Nucleus accumbens (tissue), 56 donors: ENCODE measurements around the gene ABHD8.
"Not testable (repeated sequence)": the region's sequence is repeated elsewhere in the genome, so short reads cannot be mapped to it uniquely, and the experiment has no call there.

Experiments
- DNase-seq, 56 donors: peaks; one replicate each; lab custom pipeline; 2025; lab: John Stamatoyannopoulos, UW

Gene ABHD8

DNA sequence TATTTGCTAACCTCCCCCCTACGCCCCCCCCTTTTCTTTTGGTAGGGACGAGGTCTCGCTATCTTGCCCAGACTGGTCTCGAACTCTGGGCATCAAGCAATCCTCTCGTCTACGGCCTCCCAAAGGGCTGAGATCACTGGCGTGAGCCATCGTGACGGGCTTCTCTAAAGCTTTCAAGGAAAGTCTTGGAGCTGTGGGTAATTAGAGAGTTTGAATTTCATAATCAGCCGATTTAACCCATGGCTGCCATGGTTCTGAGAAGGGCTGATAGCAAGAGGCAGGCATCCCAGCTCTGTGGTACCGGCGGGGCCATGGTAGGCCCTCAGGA, 679 bp upstream of the ABHD8 start:
- peak in 1 of 56 donors; percentile 18 for DNase-seq

DNA sequence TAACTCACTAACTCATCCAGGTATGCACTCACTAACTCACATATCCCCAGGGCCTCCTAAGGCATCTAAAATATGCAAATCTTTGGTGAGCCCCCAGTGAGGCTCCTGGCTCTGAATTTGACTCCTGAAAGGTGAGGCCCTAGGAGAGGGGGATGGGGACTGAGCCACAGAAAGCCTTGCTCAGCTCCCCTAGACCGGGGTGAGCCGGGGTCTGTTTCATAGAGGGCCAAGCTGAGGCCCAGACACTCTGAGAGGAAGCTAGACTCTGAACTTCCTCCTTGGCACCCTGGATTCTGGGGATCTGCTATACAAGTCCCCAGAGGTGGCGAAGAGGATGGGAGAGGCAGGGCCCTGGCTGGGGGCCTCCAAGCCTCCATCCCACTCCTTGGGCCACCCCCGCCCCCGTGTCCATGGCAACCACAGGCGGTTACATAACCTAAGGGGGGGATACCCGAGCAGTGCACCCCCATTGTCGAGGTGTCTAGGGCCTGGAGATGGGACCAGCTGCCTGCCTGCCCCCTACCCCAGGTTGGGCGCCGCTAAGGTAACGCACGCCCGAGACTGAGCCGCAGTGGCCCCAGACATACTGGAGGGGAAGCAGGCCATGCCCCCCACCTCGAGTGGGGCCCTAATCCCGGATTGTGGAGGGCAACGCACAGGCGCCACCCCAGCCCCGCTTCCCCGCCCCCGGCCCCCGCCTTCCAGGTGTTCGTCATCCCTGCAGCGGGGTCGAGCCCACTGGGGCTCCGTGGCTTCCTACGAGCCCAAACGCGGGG, 646 bp downstream of the ABHD8 start:
- DNase-seq = peak in 42 of 56 donors; percentile 12 to 74 (median 41)

DNA sequence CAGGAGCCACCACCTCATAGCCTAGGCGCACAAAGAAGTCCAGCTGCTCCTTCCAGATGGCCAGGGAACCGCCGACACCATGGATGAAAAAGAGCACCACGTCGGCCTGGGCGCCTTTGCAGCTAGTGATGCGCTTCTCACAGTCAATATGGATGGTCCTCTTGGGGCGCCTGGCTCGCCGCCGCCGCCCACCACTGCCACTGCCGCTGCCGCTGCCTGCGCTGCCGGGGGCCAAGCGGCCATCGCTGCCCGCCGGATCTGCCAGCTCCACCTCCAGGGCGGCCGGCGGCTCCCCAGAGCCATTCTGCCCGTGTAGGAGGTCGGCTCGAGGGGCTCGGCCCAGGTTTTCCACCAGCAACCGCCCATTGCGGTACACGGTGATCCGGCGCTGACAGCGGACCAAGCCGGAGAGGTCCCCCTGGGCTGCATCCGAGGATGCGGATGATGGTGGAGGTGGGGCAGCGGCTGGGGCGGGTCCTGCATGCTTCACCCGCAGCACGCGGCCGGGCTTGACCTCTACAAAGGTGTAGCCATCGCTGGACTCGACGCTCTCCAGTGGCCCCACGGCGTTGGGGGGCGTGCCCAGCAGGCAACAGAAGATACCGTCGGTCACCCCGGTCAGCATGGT, 2.1 kb downstream of the ABHD8 start:
- no peak for DNase-seq

DNA sequence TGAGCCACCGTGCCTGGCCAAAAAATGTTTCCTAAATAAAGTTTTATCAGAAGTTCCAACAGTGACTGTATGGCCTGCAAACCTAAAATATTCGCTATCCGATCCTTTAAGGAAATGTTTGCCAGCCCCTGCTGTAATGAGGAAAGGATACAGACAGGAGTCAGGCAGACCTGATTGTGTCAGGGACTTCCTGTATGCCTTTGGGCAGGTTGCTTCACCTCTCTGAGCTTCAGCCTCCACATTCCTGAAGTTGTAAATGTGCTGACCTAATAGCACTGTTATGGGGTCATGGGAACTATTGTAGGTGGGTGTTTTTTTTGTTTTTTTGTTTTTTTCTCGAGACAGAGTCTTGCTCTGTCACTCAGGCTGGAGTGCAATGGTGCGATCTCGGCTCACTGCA, 6.2 kb downstream of the ABHD8 start:
- no peak for DNase-seq

DNA sequence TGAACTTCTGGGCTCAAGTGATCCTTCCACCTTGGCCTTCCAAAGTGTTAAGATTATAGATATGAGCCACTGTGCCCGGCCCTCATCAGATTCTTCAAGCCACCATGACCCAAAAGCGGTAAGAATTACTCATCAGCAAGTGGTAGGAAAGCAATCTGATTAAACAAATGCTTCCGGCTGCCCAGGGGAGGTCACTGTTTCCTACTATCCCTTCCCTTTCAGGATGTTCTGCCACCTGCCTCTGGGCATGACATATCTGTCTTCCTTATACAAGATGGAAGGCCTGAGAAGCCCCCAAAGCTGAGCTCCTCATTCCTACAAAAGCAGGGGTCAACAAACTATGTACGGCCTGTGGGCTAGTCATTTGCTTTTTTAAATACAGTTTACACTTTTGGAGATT, 7.0 kb downstream of the ABHD8 start:
- DNase-seq = no peak

DNA sequence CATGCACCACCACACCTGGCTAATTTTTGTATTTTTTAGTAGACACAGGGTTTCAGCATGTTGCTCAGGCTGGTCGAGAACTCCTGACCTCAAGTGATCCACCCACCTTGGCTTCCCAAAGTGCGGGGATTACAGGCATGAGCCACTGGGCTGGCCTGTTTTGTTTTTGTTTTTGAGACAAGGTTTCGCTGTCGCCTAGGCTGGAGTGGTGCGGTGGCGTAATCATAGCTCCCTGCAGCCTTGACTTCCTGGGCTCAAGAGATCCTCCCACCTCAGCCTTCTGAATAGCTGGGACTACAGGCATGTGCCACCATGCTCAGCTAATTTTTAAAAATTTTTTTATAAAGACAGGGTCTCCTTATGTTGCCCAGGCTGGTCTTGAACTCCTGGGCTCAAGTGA, 7.7 kb downstream of the ABHD8 start:
- DNase-seq = not testable (repeated sequence)

DNA sequence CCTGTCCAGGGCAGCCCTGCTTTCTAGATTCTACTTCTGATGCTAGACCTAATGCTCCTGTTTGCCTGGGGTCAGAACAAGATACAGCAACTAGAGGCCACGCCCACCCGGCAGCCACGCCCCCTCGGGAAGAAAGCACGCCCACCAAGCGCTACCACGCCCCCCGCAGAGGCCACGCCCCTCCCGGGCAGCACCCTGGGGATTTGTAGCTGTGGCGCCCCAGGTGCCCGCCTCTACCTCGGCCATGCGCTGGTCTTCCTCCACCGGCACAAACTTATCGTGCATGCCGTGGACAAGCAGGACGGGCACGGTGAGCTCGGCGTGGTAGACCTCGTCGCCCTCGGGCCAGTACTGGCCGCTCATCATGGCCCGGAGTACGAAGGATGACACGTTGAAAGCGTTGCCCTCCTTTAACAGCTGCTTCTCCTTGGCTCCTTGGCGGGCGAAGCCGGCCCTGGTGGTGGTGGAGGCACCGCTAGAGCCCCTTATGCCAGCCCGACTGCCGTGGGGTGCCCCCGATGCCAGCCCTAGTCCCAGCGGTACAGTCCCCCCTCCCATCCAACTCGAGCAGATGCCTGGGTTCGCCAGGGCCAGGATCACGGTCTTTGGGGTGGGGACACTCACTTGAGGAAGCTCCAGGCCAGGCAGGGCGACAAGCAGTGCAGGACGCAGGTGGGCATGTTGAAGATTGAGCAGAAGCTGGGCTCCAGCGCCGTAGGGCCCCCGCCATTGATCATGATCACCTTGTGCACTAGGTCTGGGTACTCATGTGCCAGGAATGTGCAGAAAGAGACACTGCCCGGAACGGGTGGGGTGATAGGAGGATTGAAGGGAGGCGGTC, 9.0 kb downstream of the ABHD8 start:
- peak in 1 of 56 donors; percentile 32 for DNase-seq

DNA sequence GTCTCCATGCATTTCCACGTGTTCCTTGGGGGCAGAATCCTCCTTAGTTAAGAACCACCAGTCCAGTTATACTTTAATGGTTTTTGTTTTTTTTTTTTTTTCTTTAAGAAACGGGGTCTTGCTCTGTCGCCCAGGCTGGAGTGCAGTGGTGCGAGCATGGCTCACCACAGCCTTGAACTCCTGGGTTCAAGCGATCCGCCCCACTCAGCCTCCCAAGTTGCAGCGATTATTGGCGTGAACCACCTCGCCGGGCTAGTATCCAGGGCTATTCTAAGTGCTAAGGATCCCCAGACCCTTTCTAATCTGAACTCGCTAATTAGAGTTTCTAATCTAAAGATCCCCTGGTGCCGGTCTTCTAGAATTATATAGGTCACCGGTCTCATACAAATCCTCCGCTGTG, 9.6 kb downstream of the ABHD8 start:
- DNase-seq = no peak

DNA sequence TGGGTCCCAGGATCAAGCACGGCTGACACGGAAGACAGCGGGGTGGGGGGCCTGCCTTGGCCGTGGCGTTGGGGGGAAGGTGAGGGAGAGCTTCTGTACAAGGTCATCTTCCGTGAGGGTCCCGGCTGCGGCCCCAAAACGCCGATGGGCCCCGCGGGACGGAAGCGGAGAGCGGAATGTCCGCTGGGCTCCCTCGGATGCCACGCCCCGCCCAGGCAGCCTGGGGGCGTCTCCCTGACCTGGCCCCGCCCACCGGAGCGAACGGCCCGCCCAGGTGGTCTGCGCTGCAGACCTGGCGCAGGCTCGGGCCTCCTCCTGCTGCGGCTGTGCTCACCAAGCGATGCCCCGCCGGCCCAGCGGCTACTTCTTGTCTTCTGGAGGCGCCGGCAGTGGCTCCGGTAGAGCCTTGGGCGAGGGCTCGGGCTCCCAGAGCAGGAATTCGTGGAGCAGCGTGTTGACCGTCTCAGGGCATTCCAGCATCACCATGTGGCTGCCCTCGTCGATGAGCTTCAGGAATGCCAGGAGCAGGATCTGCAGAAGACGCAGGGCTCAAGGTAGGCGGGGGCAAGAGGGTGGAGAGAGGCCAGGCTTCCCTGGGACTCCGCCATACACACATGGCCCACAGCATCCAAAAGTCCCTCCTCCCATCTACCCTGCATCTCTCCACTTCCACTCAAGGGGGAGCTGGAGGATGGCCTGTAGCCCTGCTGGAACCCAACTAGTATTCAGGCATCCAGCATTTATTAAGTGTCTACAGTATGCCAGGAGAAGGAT, 10.7 kb downstream of the ABHD8 start:
- DNase-seq = peak in 24 of 56 donors; percentile 0 to 63 (median 14)

DNA sequence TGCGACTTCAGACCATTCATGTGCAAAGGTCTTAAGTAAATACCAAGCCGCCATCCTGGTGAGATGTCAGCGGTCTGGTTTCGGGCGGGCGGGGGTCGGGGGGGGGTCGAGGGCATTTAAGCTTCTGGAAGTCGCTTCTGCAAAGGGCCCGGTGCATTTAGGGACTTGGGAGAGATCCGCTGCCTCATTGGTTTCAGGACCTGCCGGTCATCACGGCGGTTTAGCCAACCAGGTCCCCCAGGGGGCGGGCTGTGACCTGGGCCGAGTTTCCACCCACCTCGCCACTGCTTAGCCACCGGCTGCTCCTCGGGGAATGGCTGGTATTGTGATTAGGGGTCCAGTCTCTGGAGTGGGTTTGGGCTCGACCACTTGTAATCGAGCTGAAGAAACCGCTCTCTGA, 13.7 kb downstream of the ABHD8 start:
- DNase-seq = peak in 21 of 56 donors; percentile 1 to 46 (median 16)

DNA sequence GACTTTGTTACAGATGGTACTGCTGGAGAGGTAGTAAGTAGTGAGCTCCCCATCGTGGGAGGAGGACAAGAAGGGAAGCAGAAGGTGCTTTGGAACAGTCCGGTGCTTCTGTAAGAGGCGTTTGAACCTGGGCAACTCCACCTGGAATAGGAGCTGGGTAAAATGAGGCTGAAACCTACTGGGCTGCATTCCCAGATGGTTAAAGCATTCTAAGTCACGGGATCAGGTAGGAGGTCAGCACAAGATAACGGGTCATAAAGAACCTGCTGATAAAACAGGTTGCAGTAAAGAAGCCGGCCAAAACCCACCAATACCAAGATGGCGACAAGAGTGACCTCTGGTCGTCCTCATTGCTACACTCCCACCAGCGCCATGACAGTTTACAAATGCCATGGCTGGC, 16.5 kb downstream of the ABHD8 start:
- no peak for DNase-seq

DNA sequence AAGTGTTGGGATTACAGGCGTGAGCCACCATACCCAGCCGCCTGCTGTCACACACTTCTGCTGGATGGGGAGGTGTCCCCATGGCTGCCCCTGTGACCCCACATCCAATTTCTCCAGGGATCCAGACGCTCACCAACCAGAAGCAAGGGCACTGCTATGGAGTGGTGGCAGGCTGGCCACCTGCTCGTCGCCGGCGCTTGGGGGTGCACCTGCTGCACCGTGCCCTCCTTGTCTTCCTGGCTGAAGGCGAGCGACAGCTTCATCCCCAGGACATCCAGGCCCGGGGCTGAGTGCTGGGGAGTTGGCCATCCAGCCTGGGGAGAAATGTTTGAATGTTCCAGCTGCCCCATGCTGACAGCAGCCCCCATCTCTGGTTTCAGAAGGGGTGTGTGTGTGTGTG, 17.0 kb downstream of the ABHD8 start:
- DNase-seq = no peak

DNA sequence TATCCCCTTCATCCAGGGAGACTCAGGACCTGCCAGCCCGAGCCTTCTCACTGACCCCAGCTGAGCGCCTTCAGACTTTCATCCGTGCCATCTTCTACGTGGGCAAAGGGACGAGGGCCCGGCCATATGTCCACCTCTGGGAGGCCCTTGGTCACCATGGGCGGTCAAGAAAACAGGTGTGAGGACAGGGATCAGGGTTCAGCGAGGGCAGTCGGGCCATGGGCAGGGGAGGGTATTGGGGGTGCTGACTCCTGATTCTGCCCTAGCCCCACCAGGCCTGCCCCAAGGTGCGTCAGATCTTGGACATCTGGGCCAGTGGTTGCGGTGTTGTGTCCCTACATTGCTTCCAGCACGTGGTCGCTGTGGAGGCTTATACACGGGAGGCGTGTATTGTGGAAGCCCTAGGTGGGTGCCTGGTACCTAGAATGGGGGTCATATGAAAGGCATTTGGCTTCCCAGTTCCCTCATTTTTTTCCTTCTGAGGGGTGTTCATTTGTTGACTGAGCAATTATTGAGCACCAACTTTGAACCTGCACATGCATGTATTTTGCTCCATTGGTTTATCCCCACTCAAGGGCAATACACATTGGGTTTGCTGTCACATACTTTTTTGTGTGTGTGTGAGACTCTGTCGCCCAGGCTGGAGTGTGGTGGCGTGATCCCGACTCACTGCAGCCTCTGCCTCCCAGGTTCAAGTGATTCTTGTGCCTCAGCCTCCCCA, 17.6 kb downstream of the ABHD8 start:
- no peak for DNase-seq

DNA sequence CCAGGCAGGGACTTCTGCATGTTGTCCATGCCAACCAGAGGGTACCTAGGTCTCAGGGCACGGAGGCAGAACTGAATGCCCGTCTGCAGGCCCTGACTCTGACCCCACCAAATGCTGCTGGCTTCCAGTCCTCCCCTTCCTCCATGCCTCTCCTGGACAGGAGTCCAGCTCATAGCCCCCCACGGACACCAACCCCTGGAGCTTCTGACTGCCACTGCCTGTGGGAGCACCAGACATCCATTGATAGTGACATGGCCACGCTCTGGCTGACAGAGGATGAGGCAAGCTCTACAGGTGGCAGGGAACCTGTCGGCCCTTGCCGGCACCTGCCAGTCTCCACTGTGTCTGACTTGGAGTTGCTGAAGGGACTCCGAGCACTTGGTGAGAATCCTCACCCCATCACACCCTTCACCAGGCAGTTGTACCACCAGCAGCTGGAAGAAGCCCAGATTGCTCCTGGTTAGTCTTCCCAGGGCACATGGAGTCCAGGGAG, 19.7 kb downstream of the ABHD8 start:
- DNase-seq = no peak

DNA sequence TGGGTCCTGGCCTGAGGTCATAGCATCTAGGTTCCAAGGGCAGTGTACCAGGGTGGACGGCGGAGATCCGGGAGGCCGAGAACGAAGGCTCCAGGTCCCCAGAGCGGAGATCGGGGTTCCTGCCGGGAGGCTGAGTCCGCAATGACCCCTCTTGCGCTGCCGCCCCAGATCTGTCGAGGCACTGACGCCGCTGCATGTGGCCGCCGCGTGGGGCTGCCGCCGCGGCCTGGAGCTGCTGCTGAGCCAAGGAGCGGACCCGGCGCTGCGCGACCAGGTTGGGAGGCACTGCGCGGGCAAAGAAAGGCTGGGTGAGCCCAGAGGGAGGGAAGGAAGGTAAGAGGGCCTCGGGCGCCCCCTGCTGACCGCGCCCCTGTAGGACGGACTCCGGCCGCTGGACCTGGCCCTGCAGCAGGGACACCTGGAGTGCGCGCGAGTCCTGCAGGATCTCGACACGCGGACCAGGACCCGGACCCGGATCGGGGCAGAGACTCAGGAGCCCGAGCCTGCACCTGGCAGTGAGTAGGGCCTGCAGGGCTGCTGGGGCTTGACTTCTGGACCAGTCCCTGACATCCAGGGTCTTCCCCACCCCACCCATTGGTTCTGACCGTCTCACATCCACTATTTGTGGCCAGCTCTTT, 20.6 kb downstream of the ABHD8 start:
- peak in 48 of 56 donors; percentile 7 to 80 (median 40) for DNase-seq

DNA sequence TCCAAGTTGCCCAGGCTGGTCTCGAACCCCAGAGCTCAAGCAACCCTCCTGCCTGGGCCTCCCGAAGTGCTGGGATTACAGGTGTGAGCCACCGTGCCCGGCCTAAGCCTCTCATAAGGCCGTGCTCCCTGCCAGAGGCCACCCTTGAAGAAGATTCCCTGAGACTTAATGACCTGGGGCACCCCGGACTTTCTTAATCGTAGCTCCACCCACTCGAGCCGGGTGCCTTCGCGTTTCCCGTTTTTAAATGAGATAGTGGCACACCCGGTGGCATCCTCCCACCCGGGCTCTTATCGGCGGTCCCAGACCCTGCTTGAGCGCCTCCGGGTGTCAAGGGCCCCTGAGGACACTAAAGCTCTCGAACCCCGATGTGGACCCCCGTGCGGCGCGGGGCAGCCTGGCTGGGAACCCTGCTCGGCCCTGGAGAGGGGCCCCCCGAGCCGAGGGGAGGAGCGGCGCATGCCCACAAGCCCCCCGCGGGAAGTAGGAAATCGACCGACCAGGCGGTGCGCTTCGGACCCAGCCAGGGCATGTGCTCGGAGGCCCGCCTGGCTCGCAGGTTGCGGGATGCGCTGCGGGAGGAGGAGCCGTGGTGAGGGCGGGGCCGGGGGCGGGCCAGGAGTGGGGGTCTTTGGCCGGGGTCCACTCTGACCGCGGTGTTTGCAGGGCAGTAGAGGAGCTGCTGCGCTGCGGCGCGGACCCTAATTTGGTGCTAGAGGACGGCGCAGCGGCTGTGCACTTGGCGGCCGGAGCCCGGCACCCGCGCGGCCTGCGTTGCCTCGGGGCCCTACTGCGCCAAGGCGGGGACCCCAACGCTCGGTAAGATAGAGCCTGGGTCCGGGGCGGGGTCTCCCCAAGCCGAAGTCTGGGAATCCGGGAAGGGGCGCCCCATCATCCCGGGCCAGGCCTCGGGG, 21.6 kb downstream of the ABHD8 start, which contains the start of gene ANKLE1:
ANKLE1 (plus strand) TSS at position 511 of the 914 bp plus-strand sequence; CDS start at position 531, 20 bp downstream.
- DNase-seq = peak in 11 of 56 donors; percentile 0 to 55 (median 12)

DNA sequence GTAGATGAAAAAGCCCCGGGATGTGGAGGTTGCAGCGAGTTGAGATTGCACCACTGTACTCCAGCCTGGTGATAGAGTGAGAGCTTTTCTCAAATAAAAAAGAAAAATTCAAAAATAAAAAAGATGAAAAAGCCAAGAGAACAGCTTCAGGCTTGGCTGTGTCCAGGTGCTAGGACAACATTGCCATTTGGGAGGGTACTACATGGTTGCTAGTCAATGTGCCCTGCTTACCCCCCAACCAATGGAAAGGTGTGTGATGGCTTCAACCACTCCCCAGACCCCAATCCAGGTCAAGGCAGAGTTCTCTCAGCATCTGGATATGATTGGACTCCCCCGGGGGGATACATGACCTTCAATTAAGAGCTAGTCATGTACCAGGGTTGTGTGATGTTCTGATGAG, 23.8 kb downstream of the ABHD8 start:
- DNase-seq = no peak
